HG03045 (cell line): ENCODE measurements around the gene OR2AG1.
"Not testable (repeated sequence)": the region's sequence is repeated elsewhere in the genome, so short reads cannot be mapped to it uniquely, and the experiment has no call there.

Experiments
- ATAC-seq: cut with Tn5 transposase; IDR thresholded peaks from one replicate; pipeline ENCODE4 v1.9.1; 2021; ENCODE audit warnings: mild to moderate bottlenecking, moderate library complexity; ENCODE audit not compliant: unreplicated experiment

Gene OR2AG1

DNA sequence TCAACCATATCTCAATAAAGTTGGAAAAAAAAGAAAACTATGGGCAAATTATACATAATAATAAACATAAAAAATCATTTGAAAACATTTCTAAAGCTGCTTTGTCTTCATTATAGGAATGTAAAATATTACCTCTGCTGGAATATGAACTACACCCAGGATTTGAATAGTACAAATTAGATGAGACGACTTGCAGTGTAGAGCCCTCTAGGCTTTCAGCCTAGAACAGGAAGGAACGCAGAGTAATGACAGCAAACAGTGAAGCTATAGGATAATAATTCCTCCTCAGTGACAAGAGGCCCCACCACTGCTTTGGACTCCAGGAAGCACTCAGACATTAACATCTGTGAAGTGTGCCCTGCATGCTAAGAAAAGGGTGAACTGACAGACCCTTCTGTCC lies 7.7 kb downstream of the OR2AG1 start:
- ATAC-seq = no peak

DNA sequence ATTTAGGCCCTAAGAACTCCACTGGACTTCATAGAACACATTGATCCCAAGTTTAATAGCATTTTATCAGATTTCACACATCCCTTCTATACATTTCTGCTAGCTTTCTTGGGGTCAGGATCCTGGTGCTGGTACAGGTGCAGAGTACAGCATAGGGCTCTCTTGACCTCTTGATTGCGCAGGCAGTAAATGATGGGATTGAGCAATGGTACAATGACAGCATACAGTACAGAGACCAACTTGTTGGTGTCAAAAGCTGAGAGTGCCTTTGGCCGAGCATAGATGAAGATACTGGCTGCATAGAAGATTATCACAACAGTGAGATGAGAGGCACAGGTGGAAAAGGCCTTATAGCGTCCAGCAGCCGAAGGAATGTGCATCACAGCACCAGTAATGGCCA lies 11.8 kb downstream of the OR2AG1 start:
- ATAC-seq = no peak

DNA sequence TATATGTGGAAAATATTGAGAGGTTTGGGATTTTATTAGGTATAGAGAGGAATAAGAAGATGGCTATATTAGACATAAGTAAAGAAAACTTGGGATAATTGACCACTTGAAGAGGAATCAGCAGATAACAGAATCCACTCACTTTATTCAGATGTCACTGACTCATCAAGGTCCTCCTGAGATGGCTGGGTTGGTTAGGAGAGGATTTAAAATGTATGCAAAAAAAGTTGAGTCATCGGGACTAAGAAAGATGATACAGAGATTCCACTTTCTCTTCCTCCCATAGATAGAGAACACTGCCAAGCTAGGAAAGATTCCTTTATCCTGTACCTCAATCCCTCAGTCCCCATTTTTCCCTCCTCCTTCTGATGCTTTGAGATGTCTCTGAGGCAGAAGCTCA lies 16.6 kb downstream of the OR2AG1 start, which contains the start of gene OR6A2:
Gene OR6A2, minus strand, starts transcription at position 288 of the 400 bp plus-strand sequence. CDS start 3,981 bp downstream, outside the sequence.
- no peak for ATAC-seq

DNA sequence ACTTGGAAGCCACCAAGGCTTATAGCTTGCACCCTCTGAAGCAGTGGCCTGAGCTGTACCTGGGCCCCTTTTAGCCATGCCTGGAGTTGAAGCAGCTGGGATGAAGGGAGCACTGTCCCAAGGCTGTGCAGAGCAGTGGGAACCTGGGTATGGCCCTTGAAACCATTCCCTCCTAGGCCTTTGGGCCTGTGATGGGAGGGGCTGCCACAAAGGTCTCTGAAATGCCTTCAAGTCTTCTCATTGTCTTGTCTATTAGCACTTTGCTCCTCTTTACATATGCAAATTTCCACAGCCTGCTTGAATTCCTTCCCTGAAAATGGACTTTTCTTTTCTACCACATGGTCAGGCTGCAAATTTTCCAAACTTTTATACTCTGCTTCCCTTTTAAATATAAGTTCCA lies 18.3 kb downstream of the OR2AG1 start:
- not testable (repeated sequence) for ATAC-seq

DNA sequence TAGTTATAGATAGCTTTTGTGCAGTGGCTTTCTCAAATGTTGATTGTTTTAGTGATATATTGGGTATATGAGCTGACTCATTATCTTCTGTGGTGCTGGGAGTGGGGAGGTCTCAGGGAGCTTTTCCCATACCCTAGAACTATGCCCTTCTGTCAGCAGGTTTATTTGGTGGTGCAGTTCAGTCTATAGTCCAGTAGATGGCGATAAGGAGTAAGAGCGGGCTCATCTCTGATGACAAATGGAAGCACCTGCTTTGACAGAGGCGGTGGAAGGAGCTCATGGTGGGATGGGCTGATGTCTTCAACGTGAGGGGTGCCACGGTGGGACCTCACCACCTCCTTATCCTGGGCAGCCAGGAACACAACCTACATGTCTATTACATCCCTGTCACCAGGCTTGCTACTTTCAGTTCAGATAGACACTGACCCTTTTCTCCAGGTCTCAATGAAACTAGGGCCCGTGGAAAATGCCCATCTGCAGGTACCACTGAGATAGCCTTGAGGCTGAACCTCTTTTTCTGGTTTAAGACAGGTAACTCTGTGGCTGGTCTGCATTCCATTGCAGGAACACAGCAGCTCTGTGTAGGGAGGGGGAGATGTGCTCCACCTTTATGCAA lies 29.7 kb downstream of the OR2AG1 start:
- ATAC-seq = peak; percentile 70

DNA sequence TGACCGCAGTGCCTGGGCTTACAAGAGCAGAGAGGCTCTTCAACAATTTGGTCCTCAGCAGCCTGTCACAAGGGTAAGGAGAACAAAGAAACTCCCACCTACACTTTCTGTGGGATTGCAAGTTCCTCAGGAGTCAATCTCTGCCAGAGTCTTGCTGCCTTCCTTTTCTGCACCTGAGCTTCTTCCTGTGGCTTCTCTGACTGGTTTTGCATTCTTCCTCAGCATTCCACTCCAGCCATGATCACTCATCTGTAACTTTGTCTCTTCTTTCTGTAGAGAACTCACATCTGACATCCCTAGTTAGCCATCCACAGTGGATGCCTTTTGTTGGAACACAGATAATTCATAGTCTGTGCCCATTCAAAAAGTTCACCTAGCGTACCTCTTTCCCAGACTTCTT lies 30.8 kb downstream of the OR2AG1 start:
- no peak for ATAC-seq

DNA sequence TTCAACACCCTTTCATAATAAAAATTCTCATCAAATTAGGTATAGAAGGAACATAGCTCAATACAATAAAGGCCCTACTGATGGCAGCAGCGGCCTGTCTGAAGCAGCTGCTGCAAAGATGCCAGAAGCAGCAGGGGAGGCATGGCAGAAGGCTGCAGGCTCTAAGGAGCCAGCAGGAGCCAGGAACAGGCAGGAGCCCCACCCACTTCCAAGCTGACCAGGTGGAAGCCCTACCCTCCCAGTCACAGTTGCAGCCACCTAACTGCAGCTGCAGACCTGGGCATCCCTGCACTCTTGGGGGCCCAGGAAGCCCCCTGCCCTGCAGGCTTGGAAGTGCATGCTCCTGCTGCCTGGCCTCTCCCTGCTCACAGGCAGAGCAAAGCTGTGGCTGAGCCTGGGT lies 34.9 kb downstream of the OR2AG1 start:
- ATAC-seq = no peak

DNA sequence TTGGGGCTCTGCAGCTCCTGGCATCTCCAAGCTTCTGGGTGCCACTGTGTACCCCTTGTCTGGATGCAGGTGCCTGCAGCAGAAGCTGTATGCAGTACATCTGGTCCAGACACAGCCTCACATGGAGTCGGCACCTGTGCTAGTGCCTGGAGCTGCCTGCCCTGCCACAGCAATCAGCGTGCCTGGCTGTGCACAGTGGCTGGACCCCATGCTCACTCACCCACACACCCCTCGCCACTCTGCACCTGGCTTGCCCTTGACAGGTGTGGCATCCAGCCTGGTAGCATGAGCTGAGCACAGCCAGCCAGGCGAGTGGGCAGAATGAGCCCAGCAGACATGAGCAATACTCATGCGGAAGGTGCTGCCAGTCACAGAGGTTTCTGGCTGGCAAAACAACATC lies 36.1 kb downstream of the OR2AG1 start:
- no peak for ATAC-seq

DNA sequence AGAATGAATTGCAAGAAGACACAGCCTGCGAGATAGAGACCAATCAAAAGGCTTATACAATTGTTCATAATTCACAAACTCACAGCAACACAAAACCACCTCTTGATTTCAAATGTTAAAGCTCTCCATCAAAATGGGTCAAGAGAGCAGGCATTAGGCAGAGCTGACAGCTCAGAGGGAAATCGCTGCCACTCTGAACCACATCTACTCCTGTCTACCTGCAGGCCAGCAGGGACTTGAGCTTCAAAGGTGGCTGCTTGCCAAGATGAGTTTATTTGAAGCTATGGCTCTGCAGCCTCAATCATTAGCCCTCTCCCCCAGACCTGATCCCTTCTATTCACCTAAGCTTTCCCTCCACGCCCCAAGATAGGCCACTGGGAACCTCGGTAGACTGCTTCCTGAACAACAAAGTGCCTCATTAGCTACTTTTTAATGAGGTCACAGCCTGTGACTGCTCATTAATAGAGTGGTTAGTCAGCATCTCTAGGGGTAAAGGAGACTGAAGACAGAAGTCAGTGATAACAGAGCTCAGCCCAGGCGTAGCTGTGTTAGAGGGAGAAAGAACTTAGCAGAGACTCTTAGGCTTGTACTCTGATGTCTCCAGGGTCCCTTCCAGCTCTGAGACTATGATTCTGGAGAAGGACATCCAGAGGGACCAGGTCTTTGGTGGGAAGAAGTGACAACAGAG lies 41.5 kb downstream of the OR2AG1 start:
- no peak for ATAC-seq

DNA sequence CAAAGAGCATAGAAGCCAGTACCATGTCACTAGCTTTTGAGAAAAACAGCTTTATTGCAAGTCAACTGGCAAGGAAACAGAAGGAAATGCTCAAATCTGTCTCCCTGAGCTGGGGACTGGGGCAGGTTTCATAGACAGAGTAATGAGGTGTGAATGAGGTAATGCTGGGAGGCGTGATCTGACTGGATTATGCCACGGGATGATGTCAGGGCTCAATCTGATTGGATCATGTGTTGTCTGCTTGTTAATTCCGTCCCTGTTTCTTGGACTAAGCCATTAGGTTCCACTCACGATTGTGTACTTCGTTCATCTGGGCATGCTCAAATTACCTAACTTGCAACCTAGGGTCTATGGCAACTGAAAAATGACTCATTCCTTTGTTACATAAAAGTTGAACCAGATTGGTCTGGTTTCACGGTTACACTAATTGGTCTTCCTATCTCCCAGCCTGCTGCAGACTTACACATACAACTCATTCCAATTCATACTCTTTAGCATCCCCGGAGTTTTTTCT lies 42.5 kb downstream of the OR2AG1 start:
- ATAC-seq = no peak

DNA sequence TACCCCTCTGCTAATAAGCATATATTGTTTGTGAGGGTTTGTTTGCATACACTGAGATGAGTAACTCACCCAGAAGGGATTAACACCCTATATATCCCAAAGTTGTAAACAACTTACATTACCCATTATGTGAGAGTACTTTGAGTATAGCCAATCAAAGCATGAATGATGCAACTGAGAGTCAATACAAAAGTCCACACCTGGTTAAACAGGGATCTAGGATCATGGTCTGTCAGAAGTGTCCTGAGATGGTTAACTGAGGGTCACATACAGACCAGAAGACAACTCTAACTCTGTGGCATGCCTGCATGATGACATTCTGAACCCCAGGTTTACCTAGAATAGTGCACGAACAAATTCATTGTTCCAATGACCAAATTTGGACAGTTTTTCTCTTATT lies 45.3 kb downstream of the OR2AG1 start:
- no peak for ATAC-seq

DNA sequence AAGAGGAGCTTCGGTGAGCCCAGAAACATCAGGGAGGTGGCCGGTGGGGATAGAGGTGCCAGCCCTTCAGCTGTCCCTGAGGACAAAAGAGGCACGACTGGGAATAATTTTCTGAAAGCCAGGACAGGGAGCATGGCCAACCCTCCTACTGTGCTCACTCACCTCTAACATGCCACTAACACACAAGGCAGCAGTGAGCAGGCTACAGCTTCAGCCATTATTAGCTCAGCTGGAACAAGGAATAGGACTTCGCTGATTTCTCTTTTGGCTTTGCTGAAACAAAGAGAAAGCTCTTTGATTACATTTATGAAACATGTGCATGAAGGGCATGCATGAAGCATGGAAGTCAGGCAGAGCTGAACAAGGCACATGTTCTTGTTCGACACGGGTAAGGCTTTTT lies 50.5 kb downstream of the OR2AG1 start:
- ATAC-seq = no peak

DNA sequence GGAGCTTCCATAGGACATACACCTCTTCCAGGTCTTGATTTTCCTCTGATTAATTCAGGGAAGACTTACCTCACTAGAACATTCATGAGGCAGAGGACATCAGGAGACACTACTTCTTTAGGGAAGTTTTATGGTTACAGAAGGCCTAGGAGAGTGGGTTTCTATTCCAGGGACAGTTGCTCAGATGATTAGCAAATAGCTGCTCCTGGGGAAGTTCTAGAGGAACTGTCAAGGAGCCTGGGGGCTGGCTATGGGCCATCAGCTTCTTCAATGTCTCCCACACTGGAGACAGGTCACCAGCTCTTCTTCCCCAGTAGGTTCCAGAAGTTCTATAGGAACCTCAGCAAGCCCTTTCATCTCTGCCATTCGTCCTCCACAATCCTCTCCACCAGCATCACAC lies 51.2 kb downstream of the OR2AG1 start:
- ATAC-seq = no peak
